Dendritic cell treated with granulocyte-macrophage colony-stimulating factor and Interleukin-4, amounts not matched to agents 40 ng/mL and 50 ng/mL, for 4 days (primary cell): ENCODE results near the gene CORO7.
A peak's percentile ranks its signal among the peaks of the same experiment; 100 is the strongest.

Source experiments
- H3K27ac Mint-ChIP-seq: one replicate; pipeline ENCODE4 v1.8.0; 2022; ENCODE audit warnings: mild to moderate bottlenecking, mixed read lengths
- H3K27me3 Mint-ChIP-seq: one replicate; pipeline ENCODE4 v1.8.0; 2022; ENCODE audit warnings: mild to moderate bottlenecking, mixed read lengths
- H3K36me3 Mint-ChIP-seq: one replicate; pipeline ENCODE4 v1.8.0; 2022; ENCODE audit warnings: low read depth, mixed read lengths
- H3K4me1 Mint-ChIP-seq: one replicate; pipeline ENCODE4 v1.8.0; 2022; ENCODE audit warnings: low read depth, mixed read lengths
- H3K4me3 Mint-ChIP-seq: one replicate; pipeline ENCODE4 v1.8.0; 2022; ENCODE audit warnings: mild to moderate bottlenecking, moderate library complexity, mixed read lengths
- H3K9me3 Mint-ChIP-seq: one replicate; pipeline ENCODE4 v1.8.0; 2022; ENCODE audit warnings: mixed read lengths
- intact Hi-C: fragments of 100-400 bp; cut with micrococcal nuclease; formaldehyde crosslinking; loops from one replicate; pipeline ENCODE4 v1.15.0; 2022

CORO7 gene

GRCh38 chr16:4435337-4436067, 19.1 kb upstream of the CORO7 start:
- Mint-ChIP-seq H3K4me1 (no peaks in the 10 kb centered on the region), H3K9me3 (no peaks in the 10 kb centered on the region), H3K4me3 (no peak overlapping the region), H3K36me3 (peaks cover 95% of the 10 kb centered on the region), H3K27ac (no peak overlapping the region), H3K27me3 (no peaks in the 10 kb centered on the region)
- intact Hi-C loops, result no loop called here

DNA sequence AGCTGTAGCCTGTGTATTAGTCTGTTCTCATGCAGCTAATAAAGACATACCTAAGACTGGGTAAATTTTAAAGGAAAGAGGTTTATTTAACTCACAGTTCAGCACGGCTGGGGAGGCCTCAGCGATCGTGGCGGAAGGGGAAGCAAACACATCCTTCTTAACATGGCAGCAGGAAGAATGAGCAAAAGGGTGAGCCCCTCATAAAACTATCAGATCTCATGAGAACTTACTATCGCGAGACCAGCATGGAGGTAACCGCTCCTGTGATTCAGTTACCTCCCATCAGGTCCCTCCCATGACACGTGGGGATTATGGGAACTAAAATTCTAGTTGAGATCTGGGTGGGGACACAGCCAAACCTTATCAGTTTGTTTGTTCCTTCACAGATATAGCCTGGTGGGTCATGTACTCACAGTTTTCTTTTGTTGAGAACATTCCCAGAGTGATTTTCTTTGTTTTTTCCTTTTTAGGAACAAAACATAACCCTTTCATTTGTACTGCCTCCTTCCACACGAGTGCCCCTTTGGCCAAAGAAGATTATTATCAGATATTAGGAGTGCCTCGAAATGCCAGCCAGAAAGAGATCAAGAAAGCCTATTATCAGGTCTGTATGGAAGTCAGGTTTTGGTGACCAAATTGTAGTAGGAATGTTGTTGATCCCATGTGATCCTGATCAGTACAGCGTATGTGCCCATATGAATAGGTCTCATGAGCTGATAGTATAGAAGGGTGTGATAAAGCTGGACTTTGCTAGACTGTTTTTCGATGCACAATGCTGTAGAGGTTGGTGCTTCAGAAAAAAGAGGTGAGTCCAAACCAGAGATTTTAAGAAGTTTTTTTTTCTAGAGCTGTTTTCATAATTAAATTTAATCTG, 17.8 kb upstream of the CORO7 start:
- no peaks in the 10 kb centered on the region for H3K27me3 Mint-ChIP-seq
- H3K4me1 Mint-ChIP-seq, result no peaks in the 10 kb centered on the region
- no peak overlapping the region for H3K27ac Mint-ChIP-seq
- no peaks in the 10 kb centered on the region for H3K9me3 Mint-ChIP-seq
- intact Hi-C loops, result no loop called here
- no peak overlapping the region for H3K4me3 Mint-ChIP-seq
- H3K36me3 Mint-ChIP-seq, result peaks cover 93% of the 10 kb centered on the region

DNA sequence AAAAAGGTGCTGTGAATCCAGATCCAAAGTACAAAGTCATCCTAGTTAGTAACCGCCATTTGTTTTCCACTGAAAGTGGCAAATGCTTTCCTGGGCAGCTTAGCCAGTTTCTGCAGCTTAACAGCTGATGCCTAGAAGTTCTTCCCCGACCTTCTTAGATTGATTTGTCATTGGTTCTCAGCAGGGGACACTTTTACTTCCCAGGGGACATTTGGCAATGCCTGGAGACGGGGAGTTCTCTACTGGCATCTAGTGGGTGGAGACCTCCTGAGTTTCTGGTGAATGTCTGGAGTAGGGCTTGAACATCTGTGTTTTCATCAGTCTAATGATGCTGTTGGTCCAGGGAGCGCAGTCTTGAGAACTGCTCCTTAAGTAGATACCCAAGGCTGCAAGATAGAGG, 16.8 kb upstream of the CORO7 start:
- H3K27ac Mint-ChIP-seq, result no peak overlapping the region
- no peak overlapping the region for H3K4me3 Mint-ChIP-seq
- H3K27me3 Mint-ChIP-seq, result no peaks in the 10 kb centered on the region
- H3K4me1 Mint-ChIP-seq, result no peaks in the 10 kb centered on the region
- peaks cover 94% of the 10 kb centered on the region for H3K36me3 Mint-ChIP-seq
- intact Hi-C loops, result no loop called here
- H3K9me3 Mint-ChIP-seq, result no peaks in the 10 kb centered on the region

DNA sequence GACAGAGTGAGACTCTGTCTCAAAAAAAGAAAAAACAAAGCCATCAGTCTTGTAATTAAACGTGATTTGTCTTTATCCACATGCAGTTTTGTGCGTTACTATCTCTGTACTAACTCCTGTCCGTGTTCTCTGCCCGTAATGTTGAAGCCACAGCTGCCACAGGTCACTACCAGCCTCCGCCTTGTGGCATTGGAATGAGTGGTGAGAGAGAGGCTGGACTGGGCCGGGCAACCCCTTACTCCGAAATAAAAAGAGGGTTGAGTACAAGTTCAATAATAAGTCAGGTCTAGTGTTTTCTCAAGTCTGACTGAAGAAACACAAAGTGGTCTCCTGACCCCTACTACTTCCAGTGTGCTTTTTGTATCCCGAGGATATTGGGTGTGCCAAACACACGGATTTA, 14.6 kb upstream of the CORO7 start:
- intact Hi-C loops, result no loop called here
- no peaks in the 10 kb centered on the region for H3K27me3 Mint-ChIP-seq
- H3K4me3 Mint-ChIP-seq, result no peak overlapping the region
- H3K9me3 Mint-ChIP-seq, result no peaks in the 10 kb centered on the region
- no peak overlapping the region for H3K27ac Mint-ChIP-seq
- peaks cover 77% of the 10 kb centered on the region for H3K36me3 Mint-ChIP-seq
- H3K4me1 Mint-ChIP-seq, result peaks cover 14% of the 10 kb centered on the region

DNA sequence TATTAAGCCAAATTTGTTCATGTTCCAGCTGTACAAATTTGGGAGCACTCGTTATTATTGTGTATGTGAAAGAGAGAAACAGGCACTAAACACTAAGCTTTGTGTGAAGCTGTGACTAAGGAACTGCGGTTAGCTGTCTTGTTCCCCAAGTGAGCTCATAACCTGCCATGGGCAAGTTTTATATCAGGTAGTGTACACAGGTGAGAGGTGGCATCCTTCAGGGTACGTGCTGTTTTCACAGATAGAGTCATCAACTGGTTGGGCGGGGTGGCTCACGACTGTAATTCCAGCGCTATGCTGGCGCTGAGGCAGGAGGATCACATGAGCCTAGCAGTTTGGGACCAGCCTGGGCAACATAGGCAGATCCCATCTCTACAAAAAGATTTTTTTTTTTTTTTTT, 12.1 kb upstream of the CORO7 start:
- H3K27ac Mint-ChIP-seq, result no peak overlapping the region
- H3K27me3 Mint-ChIP-seq, result no peaks in the 10 kb centered on the region
- H3K9me3 Mint-ChIP-seq, result no peaks in the 10 kb centered on the region
- no peak overlapping the region for H3K4me3 Mint-ChIP-seq
- intact Hi-C loops, result no loop called here
- peaks cover 23% of the 10 kb centered on the region for H3K4me1 Mint-ChIP-seq
- peaks cover 67% of the 10 kb centered on the region for H3K36me3 Mint-ChIP-seq

DNA sequence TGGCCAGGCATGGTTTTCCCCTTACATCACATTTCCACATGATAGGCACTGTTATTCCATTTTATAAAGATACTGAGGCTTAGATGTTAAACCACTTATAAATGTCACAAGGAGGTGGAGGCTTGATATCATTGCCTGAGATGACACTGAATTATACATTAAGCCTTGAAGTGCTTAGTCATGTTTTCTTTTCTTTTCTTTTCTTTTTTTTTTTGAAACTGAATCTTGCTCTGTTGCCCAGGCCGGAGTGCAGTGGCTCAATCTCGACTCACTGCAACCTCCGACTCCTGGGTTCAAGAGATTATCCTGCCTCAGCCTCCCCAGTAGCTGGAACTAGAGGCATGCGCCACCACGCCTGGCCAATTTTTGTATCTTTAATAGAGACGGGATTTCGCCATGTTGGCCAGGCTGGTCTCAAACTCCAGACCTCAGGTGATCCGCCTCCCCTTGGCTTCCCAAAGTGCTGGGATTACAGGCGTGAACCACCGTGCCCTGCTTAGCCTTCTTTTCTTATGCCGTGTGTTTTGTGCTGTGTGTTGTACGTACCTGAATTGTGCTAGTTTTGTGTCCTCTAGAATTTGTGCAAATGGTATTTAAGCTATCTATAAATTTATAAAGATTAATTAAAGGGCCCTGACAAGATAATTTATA, 10.5 kb upstream of the CORO7 start:
- intact Hi-C loops, result no loop called here
- Mint-ChIP-seq H3K4me3 (peak overlapping the region; percentile 98), H3K4me1 (peaks cover 23% of the 10 kb centered on the region), H3K9me3 (no peaks in the 10 kb centered on the region), H3K27me3 (no peaks in the 10 kb centered on the region), H3K27ac (peak overlapping the region; percentile 99), H3K36me3 (peaks cover 52% of the 10 kb centered on the region)

- H3K27me3 Mint-ChIP-seq, result no peaks in the 10 kb centered on the region
- peak overlapping the region; percentile 99 for H3K27ac Mint-ChIP-seq
- intact Hi-C loops, result no loop called here
- H3K9me3 Mint-ChIP-seq, result no peaks in the 10 kb centered on the region
- H3K36me3 Mint-ChIP-seq, result peaks cover 45% of the 10 kb centered on the region
- H3K4me1 Mint-ChIP-seq, result peaks cover 30% of the 10 kb centered on the region
- peak overlapping the region; percentile 98 for H3K4me3 Mint-ChIP-seq
Observed at GRCh38 chr16:4426021-4426684, 9.8 kb upstream of the CORO7 start.

DNA sequence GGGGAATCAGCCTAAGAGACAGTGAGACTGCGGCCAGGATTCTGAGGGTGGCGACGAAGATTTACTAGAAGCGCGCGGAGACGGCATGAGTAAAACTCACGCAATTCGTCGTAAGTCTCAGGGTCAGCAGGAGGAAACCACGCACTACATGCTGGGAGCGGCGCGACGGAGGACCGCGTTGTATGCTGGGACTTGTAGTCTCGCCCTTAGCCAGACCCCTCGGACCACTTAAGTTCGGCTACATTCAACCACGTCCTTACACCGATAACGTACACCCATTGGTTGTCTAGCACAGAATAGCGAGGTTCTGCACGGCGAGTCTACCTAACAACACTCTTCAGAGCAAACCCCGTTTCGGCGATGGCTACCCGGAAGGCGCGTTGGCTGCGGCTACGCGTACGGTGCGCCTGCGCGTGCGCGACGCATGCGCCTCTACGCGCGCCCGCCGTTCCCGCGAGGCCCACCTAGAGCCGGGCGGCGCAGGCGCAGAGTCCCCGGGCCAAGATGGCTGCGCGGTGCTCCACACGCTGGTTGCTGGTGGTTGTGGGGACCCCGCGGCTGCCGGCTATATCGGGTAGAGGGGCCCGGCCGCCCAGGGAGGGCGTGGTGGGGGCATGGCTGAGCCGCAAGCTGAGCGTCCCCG, 9.1 kb upstream of the CORO7 start, which contains the start of gene DNAJA3:
Gene DNAJA3 (plus strand): TSS at position 491 of the 643 bp plus-strand sequence. CDS start 14 bp downstream, at position 505.
- H3K27me3 Mint-ChIP-seq, result no peaks in the 10 kb centered on the region
- peak within 1 kb of the TSS; percentile 99 for H3K27ac Mint-ChIP-seq
- peaks cover 40% of the 10 kb centered on the region for H3K36me3 Mint-ChIP-seq
- H3K4me3 Mint-ChIP-seq, result peak within 1 kb of the TSS; percentile 98
- H3K9me3 Mint-ChIP-seq, result no peaks in the 10 kb centered on the region
- peaks cover 36% of the 10 kb centered on the region for H3K4me1 Mint-ChIP-seq
- intact Hi-C loops, result loop anchor here (1.0 kb wide), 1 partner anchor 10 kb away; no protein-coding TSS in a partner anchor

DNA sequence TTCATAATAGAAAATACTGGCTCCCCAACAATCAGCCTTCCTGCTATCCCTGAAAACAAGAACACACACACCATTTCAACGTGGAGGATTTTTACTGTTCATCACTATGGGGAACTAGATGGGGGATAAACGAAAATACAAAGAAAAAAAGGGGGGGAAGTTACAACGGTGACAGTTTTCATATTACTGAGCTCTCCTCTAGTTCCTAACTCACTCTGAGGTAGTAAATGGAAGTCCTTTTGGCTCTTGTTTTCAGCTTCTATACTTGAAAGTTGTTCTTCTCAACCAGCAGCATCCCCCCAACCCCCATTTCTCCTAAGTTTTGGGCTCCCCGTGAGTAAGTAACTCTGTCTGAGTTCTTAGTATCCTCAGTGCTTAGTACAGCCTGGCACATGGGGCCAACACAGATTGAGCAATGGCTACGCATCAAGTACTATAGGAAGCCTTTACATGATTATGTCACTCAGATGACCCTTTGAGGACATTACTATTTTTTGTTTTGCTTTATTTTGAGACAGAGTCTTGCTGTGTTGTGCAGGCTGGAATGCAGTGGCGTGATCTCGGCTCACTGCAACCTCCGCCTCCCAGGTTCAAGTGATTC, 4.2 kb upstream of the CORO7 start:
- Mint-ChIP-seq H3K27me3 (no peaks in the 10 kb centered on the region), H3K4me3 (peak overlapping the region; percentile 33), H3K4me1 (peaks cover 48% of the 10 kb centered on the region), H3K27ac (peak overlapping the region; percentile 85), H3K36me3 (peaks cover 16% of the 10 kb centered on the region), H3K9me3 (no peaks in the 10 kb centered on the region)
- intact Hi-C loops, result no loop called here

DNA sequence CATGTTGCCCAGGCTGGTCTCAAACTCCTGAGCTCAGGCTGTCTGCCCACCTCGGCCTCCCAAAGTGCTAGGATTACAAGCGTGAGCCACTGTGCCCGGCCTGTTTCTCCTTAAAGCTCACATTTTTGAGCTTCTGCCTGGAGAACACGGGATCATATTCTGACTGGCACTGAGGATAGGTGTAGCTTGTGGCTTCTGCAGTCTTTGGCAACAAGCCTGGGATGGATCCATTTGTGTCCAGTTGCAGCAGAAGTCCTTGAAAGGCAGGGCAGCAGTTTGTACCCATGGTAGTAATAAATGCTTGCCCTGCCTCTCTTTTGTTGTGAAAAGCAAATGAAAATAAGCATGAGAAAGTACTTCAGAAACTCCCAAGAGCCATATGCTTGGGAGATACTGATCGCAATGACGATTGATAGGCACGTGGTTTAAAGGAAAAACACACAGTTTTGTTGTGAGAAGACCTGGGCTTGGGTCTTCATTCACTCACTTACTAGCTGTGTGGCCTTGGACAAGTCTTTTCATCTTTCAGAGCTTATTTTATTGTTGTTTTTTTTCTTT, 3.1 kb upstream of the CORO7 start:
- H3K4me3 Mint-ChIP-seq, result no peak overlapping the region
- peak overlapping the region; percentile 85 for H3K27ac Mint-ChIP-seq
- H3K4me1 Mint-ChIP-seq, result peaks cover 53% of the 10 kb centered on the region
- H3K36me3 Mint-ChIP-seq, result peaks cover 16% of the 10 kb centered on the region
- H3K9me3 Mint-ChIP-seq, result no peaks in the 10 kb centered on the region
- intact Hi-C loops, result loop anchor here (5.0 kb wide), 1 partner anchor 67 kb away; the partner anchor contains the start of gene PAM16
- no peaks in the 10 kb centered on the region for H3K27me3 Mint-ChIP-seq

- intact Hi-C loops, result loop anchor here (1.0 to 5.0 kb wide), 2 partner anchors 10 to 63 kb away; partner anchors contain the start of genes DNAJA3 and PAM16
- Mint-ChIP-seq H3K9me3 (no peaks in the 10 kb centered on the region), H3K27me3 (no peaks in the 10 kb centered on the region), H3K27ac (peak overlapping the region; percentile 97), H3K36me3 (peaks cover 52% of the 10 kb centered on the region), H3K4me1 (peaks cover 69% of the 10 kb centered on the region), H3K4me3 (peak overlapping the region; percentile 86)
Observed at GRCh38 chr16:4415538-4416199, 727 bp downstream of the CORO7 start.

DNA sequence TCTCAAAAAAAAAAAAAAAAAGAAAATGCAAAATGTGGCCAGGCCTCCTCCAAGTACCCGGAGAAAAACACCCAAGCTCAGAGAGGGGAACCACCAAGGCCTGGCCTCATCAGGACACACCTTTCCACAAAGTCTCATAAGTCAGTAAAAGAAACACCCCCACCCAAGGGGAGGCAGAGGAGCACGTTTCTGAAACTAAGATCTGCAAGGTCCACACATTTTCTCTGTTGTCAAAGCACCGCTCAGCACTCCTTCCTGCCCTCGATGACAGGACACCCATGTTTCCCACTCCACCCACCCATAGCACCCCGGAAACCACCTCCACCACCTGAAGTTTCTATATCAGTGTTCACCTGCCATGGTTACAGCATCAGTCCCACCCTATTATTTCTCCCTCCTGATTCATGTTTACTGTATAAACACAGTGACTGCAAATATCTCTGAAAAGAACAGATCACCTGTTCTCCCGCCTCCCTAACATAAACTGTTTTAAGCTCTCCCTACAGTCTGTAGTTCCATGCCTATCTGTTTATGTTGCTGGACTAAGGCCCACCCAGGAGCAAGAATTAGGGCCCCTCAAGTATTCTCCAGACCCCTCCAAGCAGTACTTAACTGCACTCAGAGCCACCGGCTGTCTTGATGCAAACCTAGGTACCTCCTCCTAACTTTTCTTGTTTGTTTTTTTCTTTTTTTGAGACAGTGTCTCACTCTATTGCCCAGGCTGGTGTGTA, 2.0 kb downstream of the CORO7 start:
- Mint-ChIP-seq H3K27ac (peak overlapping the region; percentile 97), H3K9me3 (no peaks in the 10 kb centered on the region), H3K4me3 (peak overlapping the region; percentile 86), H3K27me3 (no peaks in the 10 kb centered on the region), H3K4me1 (peaks cover 59% of the 10 kb centered on the region), H3K36me3 (peaks cover 65% of the 10 kb centered on the region)
- intact Hi-C loops, result no loop called here
